Umbilical cord (tissue), 2 donors: ENCODE data around the gene SYN1. TPM values are rescaled to one million over a fixed set of nuclear protein-coding genes. Genes with fewer than 3 reads are reported as not detected.

Source experiments
- DNase-seq: peaks from one replicate; pipeline ENCODE4 v3.0.0-alpha.2; 2015; ENCODE audit warnings: low spot score
- total RNA-seq: library from RNA; depleted of rRNA; stranded (reverse); fragments of >200 nt; gene quantifications from one replicate; pipeline ENCODE4 v1.2.3, GENCODE V29; 2014; ENCODE audit warnings: low replicate concordance; ENCODE audit not compliant: insufficient read depth

SYN1 gene
- total RNA-seq, 1 donor from 2014 or later, result not detected

GRCh38 chrX:47530049-47530448, 89.6 kb downstream of the SYN1 start:
- DNase-seq, result no peak

GRCh38 chrX:47529548-47529947, 90.1 kb downstream of the SYN1 start:
- no peak for DNase-seq

- no peak for DNase-seq
These were observed 95.9 kb downstream of the SYN1 start for GRCh38 chrX:47523713-47524166.

- peak; percentile 70 for DNase-seq
These were observed 96.4 kb downstream of the SYN1 start for GRCh38 chrX:47523297-47523696.

Other genes starting within 250 kb of the SYN1 start
- 0.96 TPM for gene ZNF157, start 249.3 kb downstream of the SYN1 start, total RNA-seq
- 3.9 TPM for gene ZNF41, start 136.6 kb downstream of the SYN1 start, total RNA-seq
- 19.7 TPM for gene ARAF, start 58.7 kb downstream of the SYN1 start, total RNA-seq
- gene TIMP1, start 37.4 kb downstream of the SYN1 start, total RNA-seq, result 109 TPM
- 0.96 TPM for gene CFP, start 10.1 kb upstream of the SYN1 start, total RNA-seq
- 4.6 TPM for gene ELK1, start 30.7 kb upstream of the SYN1 start, total RNA-seq
- gene UXT, start 39.3 kb upstream of the SYN1 start, total RNA-seq, result 143 TPM
- 7.5 TPM for gene ZNF81, start 217.0 kb upstream of the SYN1 start, total RNA-seq